COLO668 (cell line): ENCODE data around the gene TMEM14B.
"Not testable (repeated sequence)": the region's sequence is repeated elsewhere in the genome, so short reads cannot be mapped to it uniquely, and the experiment has no call there.

Experiments used
- DNase-seq: peaks from one replicate; lab custom pipeline; 2025; ENCODE audit not compliant: unreplicated experiment; lab: John Stamatoyannopoulos, UW

The TMEM14B gene

GRCh38 chr6:10747251-10747972, at the start of gene TMEM14B:
Gene TMEM14B (plus strand): TSS chr6:10747805. CDS start chr6:10749246, 1,441 bp downstream.
- peak; percentile 98 for DNase-seq

DNA sequence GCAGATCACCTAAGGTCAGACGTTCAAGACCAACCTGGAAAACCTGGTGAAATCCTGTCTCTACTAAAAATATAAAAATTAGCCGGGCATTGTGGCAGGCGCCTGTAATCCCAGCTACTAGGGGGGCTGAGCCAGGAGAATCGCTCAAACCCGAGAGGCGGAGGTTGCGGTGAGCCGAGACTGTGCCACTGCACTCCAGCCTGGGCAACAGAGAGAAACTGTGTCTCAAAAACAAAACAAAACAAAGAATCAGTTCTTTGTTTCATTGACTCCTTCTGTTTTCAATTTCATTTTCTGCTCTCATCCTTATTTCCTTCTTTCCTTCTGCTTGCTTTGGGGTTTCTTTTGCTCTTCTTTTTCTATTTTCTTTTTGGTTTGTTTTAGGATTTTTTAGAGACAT, 33.6 kb upstream of the TMEM14B start:
- no peak for DNase-seq

- DNase-seq, result no peak
Observed at GRCh38 chr6:10719296-10719963, 28.2 kb upstream of the TMEM14B start.

DNA sequence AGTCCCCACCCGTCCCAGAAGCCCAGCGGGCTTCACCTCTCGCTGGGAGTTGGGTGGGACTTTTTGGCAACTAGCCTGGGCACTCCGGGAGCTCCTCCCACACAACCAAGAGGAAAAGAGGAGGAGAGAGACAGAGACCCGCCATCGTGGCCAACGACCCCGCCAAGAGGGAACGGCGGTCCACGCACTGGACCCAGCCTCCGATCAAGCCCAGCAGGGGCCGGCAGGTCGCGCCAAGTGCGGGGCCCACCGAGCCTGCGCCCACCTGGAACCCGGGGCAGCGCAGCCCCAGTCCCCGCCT, 27.7 kb upstream of the TMEM14B start:
- DNase-seq, result no peak

GRCh38 chr6:10720265-10720959, 27.2 kb upstream of the TMEM14B start:
- DNase-seq, result no peak

DNA sequence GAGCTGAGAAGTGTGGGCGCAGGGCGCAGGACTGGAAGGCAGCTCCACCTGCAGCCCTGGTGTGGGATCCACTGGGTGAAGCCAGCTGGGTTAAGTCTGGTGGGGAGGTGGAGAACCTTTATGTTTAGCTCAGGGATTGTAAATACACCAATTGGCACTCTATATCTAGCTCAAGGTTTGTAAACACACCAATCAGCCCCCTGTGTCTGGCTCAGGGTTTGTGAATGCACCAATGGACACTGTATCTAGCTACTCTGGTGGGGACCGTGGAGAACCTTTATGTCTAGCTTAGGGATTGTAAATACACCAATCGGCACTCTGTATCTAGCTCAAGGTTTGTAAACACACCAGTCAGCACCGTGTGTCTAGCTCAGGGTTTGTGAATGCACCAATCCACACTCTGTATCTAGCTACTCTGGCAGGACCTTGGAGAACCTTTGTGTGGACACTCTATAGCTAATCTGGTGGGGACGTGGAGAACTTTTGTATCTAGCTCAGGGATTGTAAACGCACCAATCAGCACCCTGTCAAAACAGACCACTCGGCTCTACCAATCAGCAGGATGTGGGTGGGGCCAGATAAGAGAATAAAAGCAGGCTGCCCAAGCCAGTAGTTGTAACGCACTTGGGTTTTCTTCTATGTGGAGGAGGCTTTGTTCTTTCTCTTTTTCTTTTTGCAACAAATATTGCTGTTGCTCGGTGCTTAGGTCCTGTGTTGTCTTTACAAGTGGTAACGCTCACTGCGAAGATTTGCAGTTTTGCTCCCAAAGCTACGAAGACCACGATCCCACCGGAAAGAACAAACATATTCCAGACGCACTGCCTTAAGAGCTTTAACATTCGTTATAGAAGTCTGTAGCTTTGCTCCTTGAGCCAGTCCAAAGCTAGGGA, 26.4 kb upstream of the TMEM14B start:
- not testable (repeated sequence) for DNase-seq

DNA sequence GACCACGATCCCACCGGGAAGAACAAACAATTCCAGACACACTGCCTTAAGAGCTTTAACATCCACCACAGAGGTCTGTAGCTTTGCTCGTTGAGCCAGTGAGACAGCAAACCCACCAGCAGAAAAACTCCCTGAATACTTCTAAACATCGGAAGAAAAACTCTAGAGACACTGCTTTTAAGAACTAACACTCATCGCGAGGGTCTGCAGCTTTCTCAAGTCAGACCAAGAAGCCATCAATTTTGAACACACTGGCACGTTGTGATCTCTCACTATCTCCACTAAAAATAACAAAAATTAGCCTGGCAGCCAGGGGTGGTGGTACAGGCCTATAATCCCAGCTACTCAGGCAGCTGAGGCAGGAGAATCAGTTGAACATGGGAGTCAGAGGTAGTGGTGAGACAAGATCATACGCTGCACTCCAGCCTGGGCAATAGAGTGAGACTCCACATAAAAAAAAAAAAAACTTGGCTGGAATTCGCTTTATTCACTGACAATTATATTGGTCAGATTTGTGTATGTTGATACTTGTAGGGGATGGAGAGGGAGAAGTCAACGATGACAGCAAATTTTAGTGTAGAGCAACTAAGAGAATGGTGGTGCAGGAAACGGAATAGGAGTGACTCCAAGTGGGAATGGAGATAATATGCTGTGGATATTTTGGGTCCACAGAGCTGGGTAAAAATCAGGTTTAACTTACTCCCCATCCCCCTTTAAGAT, 25.6 kb upstream of the TMEM14B start:
- DNase-seq, result no peak

GRCh38 chr6:10722570-10722819, 25.1 kb upstream of the TMEM14B start:
- no peak for DNase-seq

GRCh38 chr6:10722820-10723566, 24.6 kb upstream of the TMEM14B start, which contains the start of gene TMEM14C:
Gene TMEM14C (plus strand): TSS chr6:10723070. CDS start chr6:10724614, 1,544 bp downstream.
- peak; percentile 96 for DNase-seq

DNA sequence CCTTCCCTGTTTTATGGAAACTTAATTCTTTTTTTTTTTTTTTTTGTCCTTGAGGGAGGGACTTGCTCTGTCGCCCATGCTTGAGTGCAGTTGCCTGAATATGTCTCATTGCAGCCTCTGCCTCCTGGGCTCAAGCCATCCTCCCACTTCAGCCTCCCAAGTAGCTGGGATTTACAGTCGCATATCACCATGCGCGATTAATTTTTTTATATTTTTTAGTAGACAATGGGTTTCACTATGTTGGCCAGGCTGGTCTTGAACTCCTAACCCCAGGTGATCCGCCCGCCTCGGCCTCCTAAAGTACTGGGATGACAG, 24.1 kb upstream of the TMEM14B start:
- DNase-seq, result no peak

DNA sequence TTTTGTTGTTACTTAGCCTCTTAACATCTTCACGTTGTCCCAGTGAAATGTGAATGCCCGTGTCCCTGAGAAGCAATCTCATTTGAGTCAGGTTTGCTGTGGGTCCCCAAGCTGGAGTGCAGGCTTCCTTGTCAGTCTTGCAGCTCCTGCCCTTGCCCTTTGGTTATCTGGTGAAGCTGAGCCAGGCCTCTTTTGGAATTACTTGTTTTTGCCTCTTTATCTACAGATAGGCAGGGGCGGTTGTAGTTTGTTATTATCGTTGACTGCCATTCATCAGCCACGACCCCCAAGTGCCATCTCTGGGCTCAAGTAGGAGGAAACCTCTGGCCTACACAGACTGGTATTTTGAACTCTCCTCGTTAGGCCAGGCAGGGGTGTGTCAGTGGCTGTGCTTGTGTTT, 22.6 kb upstream of the TMEM14B start:
- no peak for DNase-seq

GRCh38 chr6:10725716-10726115, 21.9 kb upstream of the TMEM14B start:
- no peak for DNase-seq

DNA sequence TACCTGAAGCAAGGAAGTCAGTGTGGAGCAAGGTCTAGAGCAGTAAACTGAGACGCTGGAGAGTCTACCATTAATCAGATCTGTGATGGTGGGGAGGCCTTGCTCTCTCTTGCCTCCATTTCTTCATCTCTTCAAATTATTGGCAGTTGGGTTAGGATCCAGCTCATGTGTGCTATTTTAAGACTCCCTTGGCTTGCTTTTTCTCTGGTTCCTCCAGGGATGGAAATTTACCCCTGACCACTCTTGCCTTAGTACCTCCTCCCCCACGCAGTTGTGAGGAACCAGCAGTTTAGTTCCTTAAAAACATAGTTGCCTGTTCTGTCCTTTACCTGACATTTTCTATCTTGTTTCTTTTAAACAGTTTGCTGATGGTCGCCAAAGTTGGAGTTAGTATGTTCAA, 17.4 kb upstream of the TMEM14B start:
- no peak for DNase-seq

DNA sequence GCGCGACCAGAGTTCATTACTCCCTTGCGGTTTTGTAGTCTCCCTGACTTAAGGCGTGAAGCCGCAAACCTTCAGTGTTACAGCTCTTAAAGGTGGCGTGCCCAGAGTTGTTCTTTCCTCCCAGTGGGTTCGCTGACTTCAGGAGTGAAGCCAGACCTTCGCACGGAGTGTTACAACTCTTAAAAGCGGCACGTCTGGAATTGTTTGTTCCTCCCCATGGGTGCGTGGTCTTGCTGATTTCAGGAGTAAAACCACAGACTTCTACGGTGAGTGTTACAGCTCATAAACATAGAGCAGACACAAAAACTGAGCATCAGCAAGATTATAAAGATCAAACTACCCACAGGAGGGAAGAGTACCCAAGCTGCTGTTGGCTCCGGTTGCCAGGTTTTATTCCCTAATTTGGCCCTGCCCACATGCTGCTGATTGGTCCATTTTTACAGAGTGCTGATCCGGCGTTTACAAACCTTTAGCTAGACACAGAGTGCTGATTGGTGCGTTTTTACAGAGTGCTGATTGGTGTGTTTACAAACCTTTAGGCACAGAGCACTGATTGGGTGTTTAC, 14.4 kb upstream of the TMEM14B start:
- no peak for DNase-seq

GRCh38 chr6:10733863-10734262, 13.7 kb upstream of the TMEM14B start:
- DNase-seq, result no peak

- no peak for DNase-seq
Observed at GRCh38 chr6:10736731-10737130, 10.9 kb upstream of the TMEM14B start.

DNA sequence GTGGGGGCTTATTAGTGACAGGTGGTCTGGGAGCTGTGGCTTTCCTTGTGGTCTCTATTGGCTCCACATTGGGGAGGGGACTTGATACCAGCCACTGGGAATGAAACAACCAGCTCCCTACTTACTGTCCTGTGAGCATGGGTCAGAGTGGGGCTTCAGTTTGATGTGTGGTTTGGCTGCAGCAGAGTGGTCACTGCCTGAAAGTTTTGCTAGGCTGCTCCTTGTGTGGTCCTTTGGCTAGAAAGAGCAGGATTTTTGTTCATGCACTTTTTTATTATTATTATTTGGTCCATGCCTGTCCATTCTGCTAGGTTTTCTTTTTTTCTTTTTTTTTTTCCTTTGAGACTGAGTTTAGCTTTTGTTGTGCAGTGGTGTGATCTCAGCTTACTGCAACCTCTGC, 7.5 kb upstream of the TMEM14B start:
- DNase-seq, result no peak

DNA sequence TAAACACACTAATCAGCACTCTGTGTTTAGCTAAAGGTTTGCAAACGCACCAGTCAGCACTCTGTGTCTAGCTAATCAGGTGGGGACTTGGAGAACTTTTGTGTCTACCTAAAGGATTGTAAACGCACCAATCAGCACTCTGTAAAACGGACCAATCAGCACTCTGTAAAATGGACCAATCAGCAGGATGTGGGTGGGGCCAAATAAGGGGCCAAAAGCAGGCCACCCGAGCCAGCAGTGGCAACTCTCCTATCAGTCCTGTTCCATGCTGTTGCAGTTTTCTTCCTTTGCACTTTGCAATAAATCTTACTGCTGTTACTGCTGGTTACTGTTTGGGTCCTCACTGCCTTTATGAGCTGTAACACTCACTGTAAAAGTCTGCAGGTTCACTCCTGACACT, 6.0 kb upstream of the TMEM14B start:
- DNase-seq, result not testable (repeated sequence)

DNA sequence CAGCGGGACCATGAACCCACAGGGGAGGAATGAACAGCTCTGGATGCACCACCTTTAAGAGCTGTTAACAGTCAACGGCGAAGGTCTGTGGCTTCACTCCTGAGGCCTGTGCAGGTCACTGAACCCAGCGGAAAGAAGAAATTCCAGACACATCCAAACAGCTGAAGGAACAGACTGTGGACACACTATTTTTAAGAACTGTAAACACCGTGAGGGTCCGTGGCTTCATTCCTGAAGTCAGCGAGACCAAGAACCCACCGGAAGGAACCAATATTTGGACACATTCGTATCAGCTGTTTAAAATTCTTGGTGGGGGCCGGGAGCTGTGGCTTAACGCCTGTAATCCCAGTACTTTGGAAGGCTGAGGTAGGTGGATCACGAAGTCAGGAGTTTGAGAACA, 5.4 kb upstream of the TMEM14B start:
- DNase-seq, result no peak

DNA sequence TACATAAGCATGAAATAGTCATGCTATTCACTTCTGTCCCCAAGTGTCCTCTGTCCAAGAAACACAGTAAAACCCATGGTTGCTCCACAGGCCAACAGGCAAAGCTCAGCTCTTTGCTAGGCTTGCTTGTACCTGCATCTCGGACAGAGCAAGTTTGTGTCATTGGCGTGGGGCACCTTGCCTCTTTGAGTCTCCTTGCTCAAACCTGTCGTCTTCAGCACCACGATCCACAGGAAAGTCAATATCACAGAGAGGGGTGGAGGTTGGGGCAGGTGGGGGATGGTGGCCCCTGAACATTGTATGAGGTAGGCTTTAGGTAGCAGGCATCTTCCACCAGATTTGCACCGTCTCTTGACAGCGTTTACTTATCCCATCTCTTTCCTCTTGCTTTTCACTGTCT, 4.1 kb upstream of the TMEM14B start:
- DNase-seq, result no peak
